Ramos (cell line): ENCODE results near the gene PADI2.

Source experiments
- in situ Hi-C: fragments of 300-500 bp; cut with MboI; formaldehyde crosslinking; loops from one replicate; pipeline ENCODE4 v1.14.3; 2022; ENCODE audit warnings: low sequenced_read_pairs; ENCODE audit not compliant: unreplicated experiment

The PADI2 gene

GRCh38 chr1:17030206-17030605 is 89.0 kb downstream of the PADI2 start:
- in situ Hi-C loops, result no loop called here

- in situ Hi-C loops, result no loop called here
Measured at GRCh38 chr1:17028662-17029188, 90.5 kb downstream of the PADI2 start.

GRCh38 chr1:17027900-17028299 is 91.4 kb downstream of the PADI2 start:
- in situ Hi-C loops, result no loop called here

- in situ Hi-C loops, result no loop called here
Measured at GRCh38 chr1:17027403-17027802, 91.8 kb downstream of the PADI2 start.

GRCh38 chr1:17024721-17025120 is 94.5 kb downstream of the PADI2 start:
- in situ Hi-C loops, result no loop called here

- in situ Hi-C loops, result no loop called here
Measured at GRCh38 chr1:17023573-17023972, 95.7 kb downstream of the PADI2 start.

- in situ Hi-C loops, result no loop called here
Measured at GRCh38 chr1:17023102-17023501, 96.1 kb downstream of the PADI2 start.

- in situ Hi-C loops, result no loop called here
Measured at GRCh38 chr1:17021896-17022295, 97.4 kb downstream of the PADI2 start.

- in situ Hi-C loops, result no loop called here
Measured at GRCh38 chr1:17020502-17020901, 98.7 kb downstream of the PADI2 start.

- in situ Hi-C loops, result no loop called here
Measured at GRCh38 chr1:17018849-17019248, 100.4 kb downstream of the PADI2 start.

GRCh38 chr1:17017435-17017834 is 101.8 kb downstream of the PADI2 start:
- in situ Hi-C loops, result no loop called here
